HG02938 (cell line): ENCODE results near the gene SLC30A10.
"Not testable (repeated sequence)": the region's sequence is repeated elsewhere in the genome, so short reads cannot be mapped to it uniquely, and the experiment has no call there.

Source experiments
- ATAC-seq: cut with Tn5 transposase; IDR thresholded peaks from one replicate; pipeline ENCODE4 v1.9.1; 2021; ENCODE audit warnings: mild to moderate bottlenecking, moderate library complexity; ENCODE audit not compliant: unreplicated experiment

Gene SLC30A10

DNA sequence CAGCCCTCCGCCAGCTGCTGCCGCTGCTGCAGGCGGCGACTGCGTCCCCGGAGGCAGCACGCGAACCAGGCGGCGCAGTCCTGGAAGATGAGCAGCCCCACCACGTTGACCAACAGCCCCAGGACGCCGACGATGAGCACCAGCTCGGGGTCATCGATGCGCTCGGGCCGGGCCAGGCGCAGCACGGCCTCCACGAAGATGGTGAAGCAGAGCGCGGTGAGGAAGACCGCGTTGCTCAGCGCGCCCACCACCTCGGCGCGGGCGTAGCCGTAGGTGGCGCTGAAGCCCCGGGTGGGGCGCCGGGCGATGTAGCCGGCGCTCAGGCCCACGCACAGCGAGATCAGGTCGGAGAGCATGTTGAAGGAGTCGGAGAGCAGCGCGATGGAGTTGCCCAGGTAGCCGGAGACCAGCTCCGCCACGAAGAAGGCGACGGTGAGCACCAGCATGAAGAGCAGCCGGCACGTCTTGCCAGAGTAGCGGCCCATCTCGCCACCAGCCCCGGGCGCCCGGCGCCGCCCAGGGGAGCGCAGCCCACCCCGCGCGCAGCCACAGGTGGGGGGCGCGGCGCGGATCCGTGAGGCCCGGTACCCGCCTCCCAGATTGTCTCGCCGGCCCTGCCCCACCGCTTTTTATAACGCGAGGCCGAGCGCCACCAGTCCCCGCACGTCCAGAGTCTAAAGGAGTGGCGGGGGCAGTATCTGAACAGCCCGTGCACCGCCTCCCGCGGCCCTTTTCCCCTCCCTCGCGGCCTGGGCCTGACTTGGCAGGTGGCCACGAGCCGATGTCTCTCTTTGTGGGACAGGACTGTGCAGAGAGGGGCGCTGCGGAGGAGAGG is at the start of gene SLC30A10:
TSS of gene SLC30A10 (minus strand) at position 602 of the 835 bp plus-strand sequence. CDS start at position 485, 117 bp downstream.
- ATAC-seq = peak; percentile 50

GRCh38 chr1:219973213-219973612 is 44.9 kb upstream of the SLC30A10 start:
- ATAC-seq = no peak

DNA sequence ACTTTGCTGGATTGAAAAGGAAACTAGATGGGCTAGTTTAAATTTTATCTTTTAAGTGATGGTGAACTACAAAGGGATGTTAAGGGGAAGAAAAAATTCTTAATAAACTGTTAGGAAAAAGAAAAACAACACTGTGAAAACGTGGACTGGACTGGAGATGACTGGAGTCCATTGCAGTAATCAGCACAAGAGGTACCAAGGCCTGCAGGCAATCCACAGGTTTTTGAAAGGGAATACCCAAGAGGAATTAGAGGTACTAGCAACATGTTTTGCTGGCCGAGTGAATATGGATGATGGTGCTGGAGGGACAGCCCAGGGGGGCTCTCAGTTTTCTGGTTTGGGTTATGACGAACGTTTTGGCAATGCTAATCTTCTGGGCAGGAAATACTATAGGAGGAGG is 39.0 kb upstream of the SLC30A10 start:
- no peak for ATAC-seq

DNA sequence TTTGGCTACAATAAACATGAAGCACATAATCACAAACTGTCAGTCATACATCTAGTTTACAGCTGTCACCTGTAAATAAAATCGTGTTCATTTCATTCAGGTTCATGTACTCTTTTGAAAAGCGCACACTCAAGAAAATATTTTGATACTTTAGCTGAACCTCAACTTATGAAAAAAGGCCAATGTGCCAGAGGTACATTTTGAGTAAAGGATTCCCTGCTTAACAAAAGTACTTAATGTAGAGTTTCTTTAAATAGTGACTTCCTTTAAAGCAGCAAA is 37.7 kb upstream of the SLC30A10 start:
- ATAC-seq = no peak

- no peak for ATAC-seq
Measured at GRCh38 chr1:219965285-219966070, 37.1 kb upstream of the SLC30A10 start.

GRCh38 chr1:219963432-219963831 is 35.1 kb upstream of the SLC30A10 start:
- no peak for ATAC-seq

DNA sequence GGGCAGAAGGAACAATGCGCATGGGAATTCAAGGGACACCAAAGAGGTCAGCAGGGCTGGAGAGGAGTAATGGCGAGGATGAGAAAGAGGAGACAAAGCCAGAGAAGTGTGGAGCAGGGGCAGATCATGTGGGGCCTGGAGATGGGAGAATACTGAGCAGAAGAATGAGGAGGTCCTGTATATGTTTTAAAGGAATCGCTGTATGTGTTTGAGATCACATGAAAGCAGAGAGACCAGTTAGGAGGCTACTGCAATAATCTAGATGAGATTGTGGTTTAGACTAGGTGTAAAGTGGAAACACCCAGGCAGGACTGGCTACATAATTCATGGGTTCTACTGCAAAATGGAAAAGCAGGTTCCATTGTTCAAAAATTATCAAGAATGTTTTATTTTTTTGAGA is 33.3 kb upstream of the SLC30A10 start:
- no peak for ATAC-seq

GRCh38 chr1:219959540-219960203 is 31.3 kb upstream of the SLC30A10 start:
- ATAC-seq = no peak

- ATAC-seq = no peak
Measured at GRCh38 chr1:219958875-219959417, 30.6 kb upstream of the SLC30A10 start.

GRCh38 chr1:219954736-219955421 is 26.5 kb upstream of the SLC30A10 start:
- no peak for ATAC-seq

GRCh38 chr1:219954052-219954451 is 25.7 kb upstream of the SLC30A10 start:
- no peak for ATAC-seq

- ATAC-seq = no peak
Measured at GRCh38 chr1:219952361-219952760, 24.0 kb upstream of the SLC30A10 start.

DNA sequence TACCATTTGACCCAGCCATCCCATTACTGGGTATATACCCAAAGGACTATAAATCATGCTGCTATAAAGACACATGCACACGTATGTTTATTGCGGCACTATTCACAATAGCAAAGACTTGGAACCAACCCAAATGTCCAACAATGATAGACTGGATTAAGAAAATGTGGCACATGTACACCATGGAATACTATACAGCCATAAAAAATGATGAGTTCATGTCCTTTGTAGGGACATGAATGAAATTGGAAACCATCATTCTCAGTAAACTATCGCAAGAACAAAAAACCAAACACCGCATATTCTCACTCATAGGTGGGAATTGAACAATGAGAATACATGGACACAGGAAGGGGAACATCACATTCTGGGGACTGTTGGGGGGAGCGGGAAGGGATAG is 20.9 kb upstream of the SLC30A10 start:
- not testable (repeated sequence) for ATAC-seq

DNA sequence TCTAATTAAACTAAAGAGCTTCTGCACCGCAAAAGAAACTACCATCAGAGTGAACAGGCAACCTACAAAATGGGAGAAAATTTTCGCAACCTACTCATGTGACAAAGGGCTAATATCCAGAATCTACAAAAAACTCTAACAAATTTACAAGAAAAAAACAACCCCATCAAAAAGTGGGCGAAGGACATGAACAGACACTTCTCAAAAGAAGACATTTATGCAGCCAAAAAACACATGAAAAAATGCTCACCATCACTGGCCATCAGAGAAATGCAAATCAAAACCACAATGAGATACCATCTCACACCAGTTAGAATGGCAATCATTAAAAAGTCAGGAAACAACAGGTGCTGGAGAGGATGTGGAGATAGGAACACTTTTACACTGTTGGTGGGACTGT is 20.4 kb upstream of the SLC30A10 start:
- not testable (repeated sequence) for ATAC-seq

- ATAC-seq = no peak
Measured at GRCh38 chr1:219945795-219946194, 17.4 kb upstream of the SLC30A10 start.

- ATAC-seq = no peak
Measured at GRCh38 chr1:219941179-219942118, 13.1 kb upstream of the SLC30A10 start.

DNA sequence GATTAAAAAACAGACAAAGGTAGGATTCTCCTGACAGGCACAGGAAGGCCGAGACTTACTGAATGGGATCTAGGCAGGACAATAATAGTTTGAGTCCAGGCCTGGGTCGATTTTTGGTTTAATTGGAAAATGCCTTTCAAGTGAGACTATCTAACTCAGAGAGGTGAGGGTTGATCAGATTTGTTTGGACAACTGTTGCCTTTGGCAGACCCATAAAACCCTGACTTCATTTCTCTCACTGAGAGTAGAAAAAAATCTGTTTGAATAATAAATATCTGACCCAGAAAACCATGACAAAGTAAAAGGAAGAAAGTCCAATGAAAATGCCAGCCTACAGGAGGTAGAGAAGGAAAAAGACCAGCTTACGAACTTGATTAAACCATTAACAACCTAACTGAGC is 12.3 kb upstream of the SLC30A10 start:
- no peak for ATAC-seq

- no peak for ATAC-seq
Measured at GRCh38 chr1:219938706-219939105, 10.3 kb upstream of the SLC30A10 start.

DNA sequence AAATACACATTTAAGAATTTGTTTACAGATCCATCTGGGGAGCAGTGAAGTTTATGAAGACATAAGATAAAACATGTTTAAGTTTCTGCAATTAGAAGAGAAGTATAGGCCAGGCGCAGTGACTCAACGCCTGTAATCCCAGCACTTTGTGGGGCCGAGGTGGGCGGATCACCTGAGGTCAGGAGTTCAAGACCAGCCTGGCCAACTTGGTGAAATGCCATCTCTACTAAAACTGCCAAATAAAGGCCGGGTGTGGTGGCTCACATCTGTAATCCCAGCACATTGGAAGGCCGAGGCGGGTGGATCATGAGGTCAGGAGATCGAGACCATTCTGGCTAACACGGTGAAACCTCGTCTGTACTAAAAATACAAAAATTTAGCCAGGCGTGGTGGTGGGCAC is 5.4 kb upstream of the SLC30A10 start:
- ATAC-seq = not testable (repeated sequence)

DNA sequence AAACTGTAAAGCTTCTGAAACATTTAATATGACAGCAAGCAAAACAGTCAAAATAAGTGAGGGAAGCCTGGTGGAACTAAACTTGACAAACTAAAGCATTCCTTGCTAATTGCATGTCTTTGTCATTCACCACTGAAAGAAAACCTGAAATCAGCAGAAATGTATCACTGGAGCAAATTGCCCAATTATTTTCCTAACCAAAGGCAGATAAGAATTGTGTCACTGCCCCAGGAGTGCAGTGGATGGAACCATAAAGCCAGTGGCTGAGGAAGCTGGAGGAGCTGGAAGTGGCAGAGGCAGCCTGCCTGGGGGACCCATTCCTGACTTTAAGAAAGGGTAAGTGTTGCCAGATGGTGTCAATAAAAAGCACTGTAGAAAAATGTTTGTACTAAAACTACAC is 2.7 kb upstream of the SLC30A10 start:
- no peak for ATAC-seq
